GM10847 (cell line): ENCODE results near the gene CTBP1.

ENCODE experiments used
- POLR2A ChIP-seq: IDR thresholded peaks from 2 replicates; pipeline ENCODE4 v1.6.1; 2011; ENCODE audit not compliant: insufficient read length; ENCODE audit errors: extremely low read depth

Gene CTBP1

GRCh38 chr4:1176398-1177273 is 72.3 kb downstream of the CTBP1 start:
- TF ChIP-seq POLR2A = no peak

DNA sequence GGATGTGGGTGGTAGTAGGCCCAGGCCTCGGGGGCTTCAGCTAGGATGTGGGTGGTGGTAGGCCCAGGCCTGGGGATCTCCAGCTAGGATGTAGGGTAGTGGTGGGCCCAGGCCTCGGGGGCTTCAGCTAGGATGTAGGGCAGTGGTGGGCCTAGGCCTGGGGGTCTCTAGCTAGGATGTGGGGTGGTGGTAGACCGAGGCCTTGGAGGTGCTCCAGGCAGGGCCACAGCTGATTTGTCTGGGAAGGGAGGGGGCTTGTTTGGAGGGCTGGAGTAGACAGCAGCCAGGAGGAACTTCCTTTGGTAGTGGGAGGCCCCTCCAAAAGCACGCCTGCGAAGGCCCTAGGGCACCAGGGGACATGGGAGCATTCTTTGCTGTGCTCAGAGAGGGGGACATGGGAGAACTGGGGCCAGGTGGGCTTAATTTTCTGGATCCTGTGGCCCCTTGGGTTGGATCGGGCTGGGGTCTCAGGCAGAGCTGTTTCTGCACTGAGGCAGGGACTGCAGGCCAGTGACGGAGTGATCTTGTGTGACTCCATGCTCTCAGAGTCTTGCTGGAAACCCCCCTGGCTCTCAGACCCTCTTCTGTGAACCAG is 73.2 kb downstream of the CTBP1 start:
- TF ChIP-seq POLR2A = no peak

DNA sequence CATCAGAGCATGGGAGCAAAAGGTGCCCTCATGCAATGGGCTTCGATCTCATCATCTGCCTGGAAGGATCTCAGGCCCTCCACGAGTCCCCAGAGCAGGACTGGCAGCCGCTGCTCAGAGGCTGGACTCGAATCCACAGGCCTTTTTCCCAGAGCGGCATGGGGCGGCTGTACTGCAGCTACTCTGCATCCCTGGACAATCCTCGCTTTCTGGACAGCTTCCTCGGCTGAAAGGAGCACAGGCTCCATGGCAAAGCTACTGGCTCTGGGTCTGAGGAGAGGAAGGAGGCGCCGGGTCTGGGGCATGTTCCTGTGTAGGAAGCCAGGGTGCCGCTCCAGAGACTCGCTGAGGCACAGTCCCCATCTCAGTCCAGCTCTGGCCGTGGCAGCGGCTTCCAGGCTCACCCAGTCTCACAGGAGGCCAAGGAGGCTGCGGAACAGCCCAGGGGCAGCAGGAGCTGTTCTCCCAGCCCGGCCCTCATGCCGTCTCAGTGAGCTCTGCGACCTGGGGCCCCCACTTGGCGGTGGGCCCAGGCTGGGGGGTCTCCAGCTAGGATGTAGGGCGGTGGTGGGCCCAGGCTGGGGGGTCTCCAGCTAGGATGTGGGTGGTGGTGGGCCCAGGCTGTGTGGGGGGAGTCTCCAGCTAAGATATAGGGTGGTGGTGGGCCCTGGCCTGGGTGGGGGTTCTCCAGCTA is 73.8 kb downstream of the CTBP1 start:
- no peak for TF ChIP-seq POLR2A

- no peak for TF ChIP-seq POLR2A
Measured at GRCh38 chr4:1172971-1173757, 75.8 kb downstream of the CTBP1 start.

- no peak for TF ChIP-seq POLR2A
Measured at GRCh38 chr4:1172228-1172851, 76.6 kb downstream of the CTBP1 start, which contains the start of gene SPON2. TSS of gene SPON2 (minus strand) at chr4:1172583.

DNA sequence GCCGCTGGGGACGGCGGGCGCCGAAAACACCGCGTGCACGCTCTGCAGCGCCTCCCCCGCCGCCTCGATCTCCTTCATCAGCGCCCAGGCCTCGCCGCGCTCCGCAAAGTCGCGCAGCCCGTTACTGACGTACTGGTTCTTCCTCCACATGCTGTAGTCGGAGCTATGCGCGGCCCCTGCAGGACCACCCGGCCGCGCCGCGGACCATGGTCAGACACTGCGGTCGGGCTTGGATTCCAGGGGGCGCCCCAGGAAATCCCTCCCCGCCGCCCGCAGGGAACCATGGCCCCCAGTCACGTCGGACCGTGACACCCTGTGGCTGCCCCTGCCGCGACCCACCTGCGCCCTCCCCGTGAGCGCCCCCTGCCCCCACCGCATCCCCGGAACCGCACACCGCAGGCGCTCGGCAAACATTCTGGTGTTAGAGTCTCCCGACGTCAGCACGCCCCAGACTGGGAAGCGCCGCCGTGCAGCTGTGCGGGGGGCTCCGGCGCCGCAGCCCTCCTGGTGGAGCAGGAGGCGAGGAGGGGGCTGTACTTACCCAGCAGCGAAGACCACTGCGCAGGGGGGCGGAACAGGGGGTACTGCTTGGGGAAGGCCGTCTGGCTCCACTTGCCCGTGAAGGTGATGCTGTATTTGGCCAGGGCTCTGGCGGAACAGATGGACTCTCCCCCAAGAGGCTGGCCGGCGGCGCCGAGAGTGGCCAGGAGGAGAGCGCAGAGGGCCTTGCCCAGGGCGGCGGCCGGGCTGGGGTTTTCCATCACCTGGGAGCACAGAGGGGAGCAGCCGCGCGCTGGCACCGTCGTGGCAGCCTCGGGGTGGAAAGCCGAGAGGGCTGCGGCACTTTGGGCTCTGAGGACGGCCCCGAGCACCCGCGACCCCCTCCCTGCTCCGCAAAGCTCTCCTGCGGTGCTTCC is 77.4 kb downstream of the CTBP1 start:
- no peak for TF ChIP-seq POLR2A

DNA sequence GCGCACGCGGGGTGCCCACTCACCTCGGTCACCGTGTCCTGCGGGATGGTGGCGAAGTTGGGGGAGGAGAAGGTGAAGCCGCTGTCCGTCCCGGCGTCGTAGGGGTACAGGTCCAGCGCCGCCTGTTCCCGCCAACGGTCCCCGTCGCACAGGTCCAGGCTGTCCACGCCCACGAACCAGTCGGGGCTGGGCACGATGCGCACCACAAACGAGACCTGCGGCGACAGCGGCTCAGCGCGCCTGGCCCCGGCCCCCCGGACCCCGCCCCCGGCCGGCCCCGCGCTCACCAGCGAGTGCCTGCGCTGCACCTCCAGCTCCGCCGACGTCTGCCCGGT is 78.0 kb downstream of the CTBP1 start:
- TF ChIP-seq POLR2A = no peak

DNA sequence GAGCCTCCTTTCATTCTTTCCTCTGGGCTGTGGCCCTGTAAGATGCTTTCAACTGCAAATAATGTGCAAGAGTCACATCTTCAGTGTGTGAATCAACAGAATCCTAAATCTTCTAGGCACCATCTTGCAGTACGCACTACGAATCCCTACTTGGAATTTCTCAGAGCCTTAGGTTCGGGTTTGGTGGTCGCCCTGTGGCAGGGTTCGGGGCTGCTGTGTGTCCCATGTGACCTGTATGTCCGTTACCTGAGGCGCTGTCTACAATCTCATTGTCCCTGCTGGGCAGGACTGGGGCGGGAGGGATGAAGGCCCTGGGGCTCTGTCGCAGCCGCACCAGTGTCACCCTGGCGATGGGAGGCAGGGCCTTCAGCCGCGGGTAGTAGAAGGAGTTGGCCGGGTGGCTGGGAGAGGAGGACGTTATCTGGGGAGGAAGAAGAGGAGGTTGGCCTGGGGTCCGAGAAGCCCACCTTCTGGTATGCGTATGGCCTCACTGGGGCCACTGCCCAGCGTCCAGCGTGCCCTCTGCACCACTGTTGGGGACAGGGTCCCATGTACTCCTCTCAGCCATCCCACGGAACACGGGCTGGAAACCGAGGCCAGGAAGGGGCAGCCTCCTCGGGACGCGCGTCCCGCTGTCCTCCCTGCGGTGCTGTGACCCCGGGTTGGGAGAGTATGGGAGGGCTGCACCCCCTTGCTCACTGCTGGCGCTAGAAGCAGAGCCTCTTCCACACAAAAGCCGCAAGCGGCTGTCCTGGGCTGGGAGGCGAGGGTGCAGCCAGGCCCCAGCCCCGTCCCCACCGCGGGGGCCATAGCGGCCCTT is 78.6 kb downstream of the CTBP1 start:
- TF ChIP-seq POLR2A = no peak

DNA sequence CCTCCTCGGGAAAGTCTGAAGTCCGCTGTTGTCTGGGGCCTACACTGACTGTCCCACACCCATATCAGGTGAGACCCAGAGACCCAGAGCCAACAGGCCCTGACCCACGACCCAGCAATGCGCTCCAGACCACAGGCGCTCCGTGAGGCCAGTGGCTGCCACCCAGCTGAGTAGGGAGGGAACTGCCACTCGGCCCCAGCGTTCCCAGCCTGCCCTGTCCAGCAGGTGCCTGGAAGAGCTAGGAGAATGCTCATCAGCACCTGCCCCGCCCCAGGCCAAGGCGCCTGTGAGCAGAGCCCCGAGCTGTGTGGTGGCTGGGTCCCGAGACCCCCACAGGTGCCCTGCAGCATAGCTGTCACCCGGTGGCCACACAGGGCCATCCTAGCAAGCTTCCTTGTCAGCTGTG is 79.2 kb downstream of the CTBP1 start:
- no peak for TF ChIP-seq POLR2A

GRCh38 chr4:1169171-1169671 is 79.7 kb downstream of the CTBP1 start:
- no peak for TF ChIP-seq POLR2A

DNA sequence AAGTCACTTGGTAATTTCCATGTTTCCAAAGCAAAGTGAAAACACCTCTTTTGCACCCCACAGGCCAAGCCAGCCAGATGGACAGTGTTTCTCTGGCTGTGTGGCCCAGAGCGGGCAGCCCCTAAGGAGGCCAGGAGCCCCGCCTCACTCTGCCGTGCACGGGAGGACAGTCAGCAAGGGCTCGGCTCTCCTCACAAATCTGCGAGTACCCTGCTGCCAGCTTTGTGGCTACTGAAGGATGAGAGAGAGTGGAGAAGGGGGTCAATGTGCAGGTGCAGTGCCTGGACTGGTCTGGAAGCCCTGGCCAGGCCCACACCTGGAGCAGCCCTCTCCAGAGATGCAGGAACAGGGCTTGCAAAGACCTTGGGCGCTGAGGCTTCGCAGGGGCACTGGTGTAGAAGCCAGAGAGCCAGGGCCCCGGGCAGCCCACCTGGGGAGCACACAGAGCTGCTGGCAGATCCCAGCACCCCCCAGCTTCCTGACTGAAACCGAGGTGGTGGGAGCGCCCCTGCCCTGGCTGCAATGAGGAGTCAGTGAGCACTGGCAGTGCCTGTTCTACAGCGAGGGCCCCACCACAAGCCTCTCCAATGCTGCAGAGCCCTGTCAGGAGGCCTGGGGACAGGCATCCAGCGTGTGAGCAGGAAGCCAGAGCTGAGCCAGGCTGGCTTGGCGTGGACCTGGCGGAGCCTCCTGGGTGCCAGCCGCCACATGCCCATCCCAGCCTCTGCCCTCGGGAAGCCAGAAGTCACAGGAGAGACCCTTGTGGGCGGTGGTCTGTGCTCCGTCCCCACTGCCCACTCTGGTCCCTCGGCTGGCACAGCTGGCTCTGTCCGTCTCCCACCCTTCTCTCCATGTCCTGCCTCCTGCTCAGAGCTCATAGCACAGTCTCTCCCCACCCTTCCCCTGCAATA is 80.5 kb downstream of the CTBP1 start:
- no peak for TF ChIP-seq POLR2A

GRCh38 chr4:1167244-1167949 is 81.5 kb downstream of the CTBP1 start:
- peak; percentile 39 for TF ChIP-seq POLR2A
